PC-3 (cell line): ENCODE measurements around the gene RNF144B. TPM values are rescaled to one million over a fixed set of nuclear protein-coding genes. Genes with fewer than 3 reads are reported as not detected.

Experiments used
- ATAC-seq: fragments of 200-7000 bp; cut with Tn5 transposase; 2 replicates; pipeline ENCODE4 v1.9.1; 2020; ENCODE audit warnings: mild to moderate bottlenecking, moderate library complexity
- BruUV-seq: library from RNA; stranded (reverse); fragments of 400-500 nt; replicated peaks from 2 replicates; lab custom pipeline; 2021; lab: Mats Ljungman, UMichigan
- CTCF ChIA-PET: fragments of 300-600 bp; sonication (Branson Sonifier 250); formaldehyde crosslinking; loops from one replicate; lab custom pipeline; 2022; ENCODE audit warnings: antibody characterized with exemption; lab: Charles Lee
- POLR2A ChIA-PET: fragments of 300-600 bp; sonication (Branson Sonifier 250); formaldehyde crosslinking; loops from one replicate; lab custom pipeline; 2022; ENCODE audit warnings: antibody characterized with exemption; ENCODE audit not compliant: unreplicated experiment; lab: Charles Lee
- DNase-seq: peaks from one replicate; pipeline ENCODE4 v3.0.0-alpha.2; 2015
- H2AFZ ChIP-seq: fragments of 300-600 bp; sonication (generic); 2 replicates; pipeline ENCODE4 v1.6.0; 2016; ENCODE audit warnings: antibody characterized with exemption, low read length
- H3F3A ChIP-seq: fragments of 300-600 bp; sonication (generic); one replicate; pipeline ENCODE4 v1.6.0; 2017; ENCODE audit warnings: antibody characterized with exemption, low read length, control low read depth, mild to moderate bottlenecking; ENCODE audit not compliant: unreplicated experiment
- H3K27ac ChIP-seq: fragments of 300-600 bp; sonication (generic); 2 replicates; pipeline ENCODE4 v1.5.1; 2016; ENCODE audit warnings: mild to moderate bottlenecking, low read length
- H3K27me3 ChIP-seq: fragments of 300-600 bp; sonication (generic); 2 replicates; pipeline ENCODE4 v1.6.1; 2016; ENCODE audit warnings: low read length, mixed read lengths
- H3K36me3 ChIP-seq: fragments of 300-600 bp; sonication (generic); 2 replicates; pipeline ENCODE4 v1.6.1; 2016; ENCODE audit warnings: low read depth, mixed run types, low read length, mixed read lengths
- H3K4me1 ChIP-seq: fragments of 300-600 bp; sonication (generic); 2 replicates; pipeline ENCODE4 v1.5.1; 2016; ENCODE audit warnings: low read length; ENCODE audit not compliant: insufficient read depth
- H3K4me2 ChIP-seq: fragments of 300-600 bp; sonication (generic); 2 replicates; pipeline ENCODE4 v1.6.0; 2016; ENCODE audit warnings: low read length
- H3K4me3 ChIP-seq: fragments of 300-600 bp; sonication (generic); 2 replicates; pipeline ENCODE4 v1.5.1; 2016; ENCODE audit warnings: mild to moderate bottlenecking, low read length, mixed read lengths
- H3K79me2 ChIP-seq: fragments of 300-600 bp; sonication (generic); 2 replicates; pipeline ENCODE4 v1.6.1; 2017; ENCODE audit warnings: low read length, mixed read lengths
- H3K9ac ChIP-seq: fragments of 300-600 bp; sonication (generic); 2 replicates; pipeline ENCODE4 v1.6.0; 2016; ENCODE audit warnings: mild to moderate bottlenecking, low read length
- H3K9me2 ChIP-seq: fragments of 300-600 bp; sonication (generic); replicated peaks from 2 replicates; pipeline ENCODE4 v1.6.1; 2016; ENCODE audit warnings: mixed run types, low read length, mixed read lengths
- H3K9me3 ChIP-seq: fragments of 300-600 bp; sonication (generic); 2 replicates; pipeline ENCODE4 v1.6.1; 2016; ENCODE audit warnings: low read length, mixed read lengths
- H4K20me1 ChIP-seq: fragments of 300-600 bp; sonication (generic); 2 replicates; pipeline ENCODE4 v1.6.1; 2016; ENCODE audit warnings: low read length, mixed read lengths
- EZH2 ChIP-seq: fragments of 300-600 bp; sonication (generic); IDR thresholded peaks from one replicate; pipeline ENCODE4 v1.6.1; 2017; ENCODE audit warnings: antibody characterized with exemption, mild to moderate bottlenecking, low read length; ENCODE audit not compliant: unreplicated experiment
- EZH2phosphoT487 ChIP-seq: fragments of 300-600 bp; sonication (generic); IDR thresholded peaks from 2 replicates; pipeline ENCODE4 v1.6.1; 2018; ENCODE audit warnings: mild to moderate bottlenecking, antibody characterized with exemption, low read length, borderline replicate concordance
- intact Hi-C: fragments of 100-400 bp; cut with micrococcal nuclease; formaldehyde crosslinking; loops from 2 replicates; pipeline ENCODE4 v1.9.0; 2023
- total RNA-seq: library from RNA; depleted of rRNA; stranded (reverse); fragments of >200 nt; gene quantifications from 2 replicates; pipeline ENCODE4 v1.2.3, GENCODE V29; 2014
- TF ChIP-seq, protein P1 (sequence below): fragments of 300-600 bp; sonication (generic); conservative IDR thresholded peaks from 2 replicates; pipeline ENCODE4 v1.5.1; 2017; ENCODE audit warnings: antibody characterized with exemption, low read depth, mild to moderate bottlenecking, low read length

RNF144B gene
- total RNA-seq, 1 experiment from 2014 or later = 4.6 TPM

GRCh38 chr6:18496462-18496861, 109.3 kb downstream of the RNF144B start:
- ChIA-PET CTCF (no interaction called here), POLR2A (no interaction called here)
- Histone ChIP-seq H3K4me1 (peaks cover 20% of the 10 kb centered on the region), H3K4me2 (no peak overlapping the region), H3K27ac (no peak overlapping the region), H3K36me3 (no peaks in the 10 kb centered on the region), H2AFZ (no peak overlapping the region), H3K9me2 (no peaks in the 10 kb centered on the region), H3K27me3 (no peaks in the 10 kb centered on the region), H3K79me2 (no peaks in the 10 kb centered on the region), H3K9ac (no peak overlapping the region), H3F3A (no peaks in the 10 kb centered on the region), H3K9me3 (no peaks in the 10 kb centered on the region), H3K4me3 (no peak overlapping the region), H4K20me1 (no peaks in the 10 kb centered on the region)
- intact Hi-C loops = no loop called here
- no TSS peak for BruUV-seq
- no peak for DNase-seq
- no peak for ATAC-seq
- TF ChIP-seq, protein P1, sequence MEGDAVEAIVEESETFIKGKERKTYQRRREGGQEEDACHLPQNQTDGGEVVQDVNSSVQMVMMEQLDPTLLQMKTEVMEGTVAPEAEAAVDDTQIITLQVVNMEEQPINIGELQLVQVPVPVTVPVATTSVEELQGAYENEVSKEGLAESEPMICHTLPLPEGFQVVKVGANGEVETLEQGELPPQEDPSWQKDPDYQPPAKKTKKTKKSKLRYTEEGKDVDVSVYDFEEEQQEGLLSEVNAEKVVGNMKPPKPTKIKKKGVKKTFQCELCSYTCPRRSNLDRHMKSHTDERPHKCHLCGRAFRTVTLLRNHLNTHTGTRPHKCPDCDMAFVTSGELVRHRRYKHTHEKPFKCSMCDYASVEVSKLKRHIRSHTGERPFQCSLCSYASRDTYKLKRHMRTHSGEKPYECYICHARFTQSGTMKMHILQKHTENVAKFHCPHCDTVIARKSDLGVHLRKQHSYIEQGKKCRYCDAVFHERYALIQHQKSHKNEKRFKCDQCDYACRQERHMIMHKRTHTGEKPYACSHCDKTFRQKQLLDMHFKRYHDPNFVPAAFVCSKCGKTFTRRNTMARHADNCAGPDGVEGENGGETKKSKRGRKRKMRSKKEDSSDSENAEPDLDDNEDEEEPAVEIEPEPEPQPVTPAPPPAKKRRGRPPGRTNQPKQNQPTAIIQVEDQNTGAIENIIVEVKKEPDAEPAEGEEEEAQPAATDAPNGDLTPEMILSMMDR = no peak
- no peak for TF ChIP-seq EZH2phosphoT487
- no peak for TF ChIP-seq EZH2

DNA sequence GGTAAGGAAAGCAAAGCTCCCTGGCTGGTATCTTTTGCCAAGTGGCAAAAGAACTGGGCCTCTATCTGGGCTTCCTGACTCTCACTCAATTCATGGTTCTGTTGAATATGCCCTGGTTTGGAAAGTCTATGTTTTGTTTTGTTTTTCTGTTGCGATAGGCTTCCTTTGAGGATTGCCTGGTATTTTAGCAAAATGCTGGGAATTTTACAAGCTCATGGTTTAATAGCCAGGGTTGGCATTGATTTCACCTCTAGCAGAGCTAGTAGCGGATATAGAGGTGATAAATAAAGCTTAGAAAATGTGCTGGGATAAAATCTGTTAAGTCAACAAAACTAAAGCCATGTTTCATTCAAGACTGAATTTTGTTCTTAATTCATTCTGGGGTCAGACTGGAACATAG, 109.9 kb downstream of the RNF144B start:
- ATAC-seq = no peak
- intact Hi-C loops = no loop called here
- no peak overlapping the region for H3K4me3 ChIP-seq
- no peaks in the 10 kb centered on the region for H3K79me2 ChIP-seq
- peaks cover 20% of the 10 kb centered on the region for H3K4me1 ChIP-seq
- H3K9me3 ChIP-seq = no peaks in the 10 kb centered on the region
- H3K9me2 ChIP-seq = no peaks in the 10 kb centered on the region
- DNase-seq = no peak
- ChIA-PET CTCF (no interaction called here), POLR2A (no interaction called here)
- BruUV-seq = no TSS peak
- no peak overlapping the region for H3K4me2 ChIP-seq
- no peaks in the 10 kb centered on the region for H3K36me3 ChIP-seq
- TF ChIP-seq, protein P1 = no peak
- no peak for TF ChIP-seq EZH2
- no peaks in the 10 kb centered on the region for H4K20me1 ChIP-seq
- H3K9ac ChIP-seq = no peak overlapping the region
- no peaks in the 10 kb centered on the region for H3K27me3 ChIP-seq
- H3K27ac ChIP-seq = no peak overlapping the region
- no peak overlapping the region for H2AFZ ChIP-seq
- H3F3A ChIP-seq = no peaks in the 10 kb centered on the region

GRCh38 chr6:18498408-18498807, 111.3 kb downstream of the RNF144B start:
- Histone ChIP-seq H3F3A (no peaks in the 10 kb centered on the region), H3K4me2 (no peak overlapping the region), H4K20me1 (no peaks in the 10 kb centered on the region), H3K4me1 (peaks cover 15% of the 10 kb centered on the region), H3K27me3 (no peaks in the 10 kb centered on the region), H3K9me3 (no peaks in the 10 kb centered on the region), H3K4me3 (no peak overlapping the region), H3K9me2 (no peaks in the 10 kb centered on the region), H3K27ac (no peak overlapping the region), H3K9ac (no peak overlapping the region), H2AFZ (no peak overlapping the region), H3K79me2 (no peaks in the 10 kb centered on the region), H3K36me3 (no peaks in the 10 kb centered on the region)
- intact Hi-C loops = no loop called here
- DNase-seq (no peak), ATAC-seq (no peak)
- TF ChIP-seq, protein P1 = no peak
- TF ChIP-seq EZH2 (no peak), EZH2phosphoT487 (no peak)
- CTCF ChIA-PET = no interaction called here
- BruUV-seq = no TSS peak
- POLR2A ChIA-PET = no interaction called here
